DOHH2 (cell line): ENCODE results near the gene TMEM170A.

Source experiments
- H3F3A ChIP-seq: fragments of 200-600 bp; sonication (generic), shearing (Covaris generic); 2 replicates; pipeline ENCODE4 v1.6.0; 2016; ENCODE audit warnings: antibody characterized with exemption, mild to moderate bottlenecking; ENCODE audit not compliant: control insufficient read depth, insufficient read depth
- H3K27ac ChIP-seq: fragments of 200-600 bp; sonication (generic); 2 replicates; pipeline ENCODE4 v1.5.1; 2014; ENCODE audit warnings: low read depth, mild to moderate bottlenecking, low read length, moderate library complexity
- H3K27me3 ChIP-seq: fragments of 200-600 bp; sonication (generic); 2 replicates; pipeline ENCODE4 v1.6.1; 2014; ENCODE audit warnings: mild to moderate bottlenecking, low read length, mixed read lengths; ENCODE audit not compliant: control insufficient read depth
- H3K36me3 ChIP-seq: fragments of 200-600 bp; sonication (generic); 2 replicates; pipeline ENCODE4 v1.6.1; 2014; ENCODE audit warnings: mild to moderate bottlenecking, low read length, moderate library complexity, mixed read lengths; ENCODE audit not compliant: control insufficient read depth
- H3K4me1 ChIP-seq: fragments of 200-600 bp; sonication (generic); 2 replicates; pipeline ENCODE4 v1.6.1; 2014; ENCODE audit warnings: mild to moderate bottlenecking, low read length, mixed read lengths; ENCODE audit not compliant: control insufficient read depth
- H3K4me2 ChIP-seq: fragments of 200-600 bp; sonication (generic); 2 replicates; pipeline ENCODE4 v1.6.0; 2014; ENCODE audit warnings: mild to moderate bottlenecking, low read length, moderate library complexity
- H3K4me3 ChIP-seq: fragments of 200-600 bp; sonication (generic); 2 replicates; pipeline ENCODE4 v1.5.1; 2014; ENCODE audit warnings: mild to moderate bottlenecking, low read length, mixed read lengths
- H3K79me2 ChIP-seq: fragments of 200-600 bp; sonication (generic); 2 replicates; pipeline ENCODE4 v1.6.1; 2014; ENCODE audit warnings: mild to moderate bottlenecking, low read length, mixed read lengths; ENCODE audit not compliant: control insufficient read depth
- H3K9me2 ChIP-seq: fragments of 200-600 bp; sonication (generic); replicated peaks from 2 replicates; pipeline ENCODE4 v1.6.1; 2014; ENCODE audit warnings: mild to moderate bottlenecking, low read length, mixed read lengths; ENCODE audit not compliant: control insufficient read depth
- H3K9me3 ChIP-seq: fragments of 200-600 bp; sonication (generic); 2 replicates; pipeline ENCODE4 v1.6.1; 2014; ENCODE audit warnings: antibody characterized with exemption, low read length, mixed read lengths; ENCODE audit not compliant: control insufficient read depth, insufficient read depth
- H4K20me1 ChIP-seq: fragments of 200-600 bp; sonication (generic); 2 replicates; pipeline ENCODE4 v1.6.0; 2014; ENCODE audit warnings: low read depth, mild to moderate bottlenecking, antibody characterized with exemption, low read length, moderate library complexity; ENCODE audit not compliant: control insufficient read depth, insufficient read depth
- EZH2phosphoT487 ChIP-seq: fragments of 200-600 bp; sonication (generic); IDR thresholded peaks from 2 replicates; pipeline ENCODE4 v1.6.1; 2017; ENCODE audit warnings: borderline replicate concordance, mild to moderate bottlenecking, antibody characterized with exemption, low read length, moderate library complexity, mixed read lengths
- TF ChIP-seq, protein P1 (sequence below): fragments of 200-600 bp; sonication (generic); IDR thresholded peaks from one replicate; pipeline ENCODE4 v1.5.1; 2014; ENCODE audit warnings: antibody characterized with exemption, mild to moderate bottlenecking, low read depth, low read length; ENCODE audit not compliant: poor library complexity, severe bottlenecking

Gene TMEM170A

DNA sequence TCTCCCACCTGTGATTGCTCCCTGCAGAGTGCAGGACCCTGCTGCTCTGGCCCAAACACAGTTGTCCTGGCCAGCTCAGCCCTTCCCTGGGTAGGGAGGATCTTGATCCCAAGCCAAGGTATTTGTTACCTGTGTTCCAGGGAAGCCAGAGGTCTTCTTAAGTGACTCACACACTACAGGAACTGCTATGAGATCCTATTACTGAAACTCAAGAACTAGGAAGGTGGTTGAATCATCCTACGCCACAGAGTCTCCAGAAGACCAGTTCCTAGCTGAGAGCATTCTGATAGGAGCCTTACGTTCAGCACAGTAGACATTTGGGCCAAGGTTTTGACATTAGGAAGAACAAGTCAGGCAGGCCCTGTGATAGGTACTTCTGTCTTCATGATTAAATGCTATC lies 18.7 kb upstream of the TMEM170A start:
- Histone ChIP-seq H3K9me2 (no peaks in the 10 kb centered on the region), H3K4me2 (no peak overlapping the region), H3F3A (no peaks in the 10 kb centered on the region), H4K20me1 (no peaks in the 10 kb centered on the region), H3K79me2 (no peaks in the 10 kb centered on the region), H3K27ac (no peak overlapping the region), H3K9me3 (no peaks in the 10 kb centered on the region), H3K36me3 (no peaks in the 10 kb centered on the region), H3K4me1 (peaks cover 16% of the 10 kb centered on the region), H3K4me3 (no peak overlapping the region), H3K27me3 (no peaks in the 10 kb centered on the region)
- TF ChIP-seq EZH2phosphoT487: no peak
- TF ChIP-seq, protein P1, sequence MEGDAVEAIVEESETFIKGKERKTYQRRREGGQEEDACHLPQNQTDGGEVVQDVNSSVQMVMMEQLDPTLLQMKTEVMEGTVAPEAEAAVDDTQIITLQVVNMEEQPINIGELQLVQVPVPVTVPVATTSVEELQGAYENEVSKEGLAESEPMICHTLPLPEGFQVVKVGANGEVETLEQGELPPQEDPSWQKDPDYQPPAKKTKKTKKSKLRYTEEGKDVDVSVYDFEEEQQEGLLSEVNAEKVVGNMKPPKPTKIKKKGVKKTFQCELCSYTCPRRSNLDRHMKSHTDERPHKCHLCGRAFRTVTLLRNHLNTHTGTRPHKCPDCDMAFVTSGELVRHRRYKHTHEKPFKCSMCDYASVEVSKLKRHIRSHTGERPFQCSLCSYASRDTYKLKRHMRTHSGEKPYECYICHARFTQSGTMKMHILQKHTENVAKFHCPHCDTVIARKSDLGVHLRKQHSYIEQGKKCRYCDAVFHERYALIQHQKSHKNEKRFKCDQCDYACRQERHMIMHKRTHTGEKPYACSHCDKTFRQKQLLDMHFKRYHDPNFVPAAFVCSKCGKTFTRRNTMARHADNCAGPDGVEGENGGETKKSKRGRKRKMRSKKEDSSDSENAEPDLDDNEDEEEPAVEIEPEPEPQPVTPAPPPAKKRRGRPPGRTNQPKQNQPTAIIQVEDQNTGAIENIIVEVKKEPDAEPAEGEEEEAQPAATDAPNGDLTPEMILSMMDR: no peak

DNA sequence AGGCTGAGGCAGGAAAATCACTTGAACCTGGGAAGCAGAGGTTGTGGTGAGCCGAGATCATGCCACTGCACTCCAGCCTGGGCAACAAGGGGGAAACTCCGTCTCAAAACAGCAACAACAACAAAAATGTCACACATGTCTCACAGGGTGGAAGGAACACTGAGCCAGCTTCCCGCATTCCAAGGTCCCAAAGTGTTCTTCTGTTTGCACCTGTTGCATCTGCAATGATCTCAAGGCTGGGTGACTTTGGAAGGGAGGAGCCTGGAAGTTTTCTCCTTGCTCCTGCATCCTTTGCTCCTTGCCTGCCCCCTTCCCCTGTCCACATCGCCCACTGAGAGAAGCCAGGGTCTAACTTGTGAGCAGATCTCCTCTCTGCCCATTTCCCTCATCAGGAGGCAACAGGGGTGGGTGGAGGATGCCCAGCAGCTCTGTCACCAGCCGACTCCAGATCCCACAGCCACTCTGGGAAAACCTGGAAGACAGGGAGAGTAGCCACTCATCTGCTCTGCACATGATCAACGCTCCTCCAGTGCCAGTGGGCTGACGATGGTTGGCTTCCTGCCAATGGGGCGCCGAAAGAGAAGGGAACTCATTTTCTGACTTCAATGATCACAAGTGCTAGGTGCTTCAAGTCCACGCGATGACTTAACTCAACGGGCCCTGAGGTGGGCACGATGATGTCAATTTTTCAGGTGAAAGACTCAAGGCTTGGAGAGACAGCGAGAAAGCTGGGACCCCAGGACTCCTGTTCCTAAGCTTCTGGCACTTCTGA lies 18.1 kb upstream of the TMEM170A start:
- Histone ChIP-seq H3F3A (no peaks in the 10 kb centered on the region), H3K79me2 (no peaks in the 10 kb centered on the region), H3K9me2 (no peaks in the 10 kb centered on the region), H3K4me2 (no peak overlapping the region), H3K27me3 (no peaks in the 10 kb centered on the region), H4K20me1 (no peaks in the 10 kb centered on the region), H3K27ac (no peak overlapping the region), H3K4me3 (no peak overlapping the region), H3K9me3 (no peaks in the 10 kb centered on the region), H3K36me3 (no peaks in the 10 kb centered on the region), H3K4me1 (peaks cover 16% of the 10 kb centered on the region)
- TF ChIP-seq, protein P1: no peak
- TF ChIP-seq EZH2phosphoT487: no peak

DNA sequence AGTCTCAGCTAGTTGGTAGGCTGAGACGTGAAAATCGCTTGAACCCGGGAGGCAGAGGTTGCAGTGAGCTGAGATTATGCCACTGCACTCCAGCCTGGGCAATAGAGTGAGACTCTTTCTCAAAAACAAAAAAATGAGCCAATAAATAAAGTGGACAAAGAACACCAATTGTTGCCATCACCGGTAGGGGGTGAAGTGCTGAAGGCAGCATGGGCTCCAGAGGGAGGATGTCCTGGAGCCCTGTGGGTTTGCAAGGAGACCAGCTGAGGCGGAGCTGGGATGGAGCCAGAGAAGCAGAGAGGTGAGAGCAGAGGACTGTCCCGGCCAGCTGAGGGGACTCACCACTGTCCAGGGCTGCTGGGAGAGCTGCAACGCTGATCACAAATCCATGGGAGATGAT lies 17.0 kb upstream of the TMEM170A start:
- TF ChIP-seq, protein P1: no peak
- no peak for TF ChIP-seq EZH2phosphoT487
- H3K4me1 ChIP-seq: peaks cover 16% of the 10 kb centered on the region
- no peaks in the 10 kb centered on the region for H3K36me3 ChIP-seq
- no peak overlapping the region for H3K4me2 ChIP-seq
- H3K9me3 ChIP-seq: no peaks in the 10 kb centered on the region
- H4K20me1 ChIP-seq: no peaks in the 10 kb centered on the region
- no peaks in the 10 kb centered on the region for H3K27me3 ChIP-seq
- H3K9me2 ChIP-seq: no peaks in the 10 kb centered on the region
- no peaks in the 10 kb centered on the region for H3F3A ChIP-seq
- H3K4me3 ChIP-seq: no peak overlapping the region
- H3K27ac ChIP-seq: no peak overlapping the region
- H3K79me2 ChIP-seq: no peaks in the 10 kb centered on the region
